Type B pancreatic cell (in vitro differentiated cells): ENCODE results near the gene B4GALT4. TPM values are rescaled to one million over a fixed set of nuclear protein-coding genes. Genes with fewer than 3 reads are reported as not detected.

Experiments
- DNase-seq: peaks from one replicate; pipeline ENCODE4 v3.0.0; 2021; ENCODE audit warnings: mixed read lengths; ENCODE audit not compliant: unreplicated experiment; ENCODE audit errors: extremely low spot score
- H3K27ac Mint-ChIP-seq: 2 replicates; pipeline ENCODE4 v1.8.0; 2021; ENCODE audit warnings: mild to moderate bottlenecking, mixed read lengths
- H3K27me3 Mint-ChIP-seq: 2 replicates; pipeline ENCODE4 v1.8.0; 2021; ENCODE audit warnings: mixed read lengths
- H3K36me3 Mint-ChIP-seq: 2 replicates; pipeline ENCODE4 v1.8.0; 2021; ENCODE audit warnings: mixed read lengths
- H3K4me1 Mint-ChIP-seq: one replicate; pipeline ENCODE4 v1.8.0; 2021; ENCODE audit warnings: mixed read lengths; ENCODE audit not compliant: unreplicated experiment
- H3K4me3 Mint-ChIP-seq: 2 replicates; pipeline ENCODE4 v1.8.0; 2021; ENCODE audit warnings: mild to moderate bottlenecking, mixed read lengths
- H3K9me3 Mint-ChIP-seq: 2 replicates; pipeline ENCODE4 v1.8.0; 2021; ENCODE audit warnings: mixed read lengths
- CTCF ChIP-seq: fragments of 200-600 bp; sonication (generic); conservative IDR thresholded peaks from 2 replicates; pipeline ENCODE4 v1.5.0; 2021; ENCODE audit warnings: antibody characterized with exemption, mild to moderate bottlenecking
- total RNA-seq: library from RNA; stranded (reverse); gene quantifications from 2 replicates; pipeline ENCODE4 v1.2.1, GENCODE V29; 2021; ENCODE audit warnings: low replicate concordance

The B4GALT4 gene
- total RNA-seq, 1 donor from 2014 or later = 23.9 TPM

- peak overlapping the region; percentile 88 for H3K27ac Mint-ChIP-seq
Observed at GRCh38 chr3:119240101-119240590, 532 bp downstream of the B4GALT4 start.

GRCh38 chr3:119239206-119239820 is 1.4 kb downstream of the B4GALT4 start:
- no peaks in the 10 kb centered on the region for H3K9me3 Mint-ChIP-seq
- peak overlapping the region; percentile 93 for H3K4me3 Mint-ChIP-seq
- H3K27ac Mint-ChIP-seq = peak overlapping the region; percentile 88
- H3K4me1 Mint-ChIP-seq = peaks cover 9% of the 10 kb centered on the region
- H3K27me3 Mint-ChIP-seq = no peaks in the 10 kb centered on the region
- DNase-seq = no peak
- H3K36me3 Mint-ChIP-seq = peaks cover 16% of the 10 kb centered on the region
- TF ChIP-seq CTCF = no peak

More at GRCh38 chr3:119240101-119240590, 532 bp downstream of the B4GALT4 start:
- H3K4me3 Mint-ChIP-seq = peak overlapping the region; percentile 93
- TF ChIP-seq CTCF = no peak
- peaks cover 8% of the 10 kb centered on the region for H3K36me3 Mint-ChIP-seq
- no peaks in the 10 kb centered on the region for H3K9me3 Mint-ChIP-seq
- no peaks in the 10 kb centered on the region for H3K27me3 Mint-ChIP-seq
- DNase-seq = no peak
- peaks cover 9% of the 10 kb centered on the region for H3K4me1 Mint-ChIP-seq

GRCh38 chr3:119238363-119238762 is 2.3 kb downstream of the B4GALT4 start:
- no peak overlapping the region for H3K27ac Mint-ChIP-seq
- peaks cover 16% of the 10 kb centered on the region for H3K36me3 Mint-ChIP-seq
- H3K4me3 Mint-ChIP-seq = peak overlapping the region; percentile 64
- no peak for DNase-seq
- H3K9me3 Mint-ChIP-seq = no peaks in the 10 kb centered on the region
- H3K27me3 Mint-ChIP-seq = no peaks in the 10 kb centered on the region
- TF ChIP-seq CTCF = no peak
- peaks cover 9% of the 10 kb centered on the region for H3K4me1 Mint-ChIP-seq

- H3K27me3 Mint-ChIP-seq = no peaks in the 10 kb centered on the region
- peaks cover 9% of the 10 kb centered on the region for H3K4me1 Mint-ChIP-seq
- no peak overlapping the region for H3K27ac Mint-ChIP-seq
- no peaks in the 10 kb centered on the region for H3K9me3 Mint-ChIP-seq
- peaks cover 16% of the 10 kb centered on the region for H3K36me3 Mint-ChIP-seq
- no peak for DNase-seq
- TF ChIP-seq CTCF = no peak
- H3K4me3 Mint-ChIP-seq = no peak overlapping the region
Observed at GRCh38 chr3:119237299-119237698, 3.4 kb downstream of the B4GALT4 start.

GRCh38 chr3:119236756-119237155 is 3.9 kb downstream of the B4GALT4 start:
- Mint-ChIP-seq H3K4me3 (no peak overlapping the region), H3K27ac (no peak overlapping the region), H3K4me1 (peaks cover 9% of the 10 kb centered on the region), H3K36me3 (peaks cover 16% of the 10 kb centered on the region), H3K9me3 (no peaks in the 10 kb centered on the region), H3K27me3 (no peaks in the 10 kb centered on the region)
- DNase-seq = no peak
- no peak for TF ChIP-seq CTCF
